Effector memory CD4-positive, alpha-beta T cell (primary cell): ENCODE data around the gene ACAP3.

Experiments used
- DNase-seq, 3 donors: peaks; one replicate each; pipeline ENCODE4 v3.0.0-alpha.2; 2020
- H3K27ac ChIP-seq: 2 replicates; pipeline ENCODE4 v1.7.0; 2013; ENCODE audit warnings: mild to moderate bottlenecking, low read length, moderate library complexity; ENCODE audit not compliant: insufficient read depth, poor library complexity, severe bottlenecking
- H3K27me3 ChIP-seq: replicated peaks from 2 replicates; pipeline ENCODE4 v1.7.0; 2013; ENCODE audit warnings: mild to moderate bottlenecking, low read length; ENCODE audit not compliant: insufficient read depth, control insufficient read depth, poor library complexity, severe bottlenecking
- H3K36me3 ChIP-seq: 2 replicates; pipeline ENCODE4 v1.7.0; 2013; ENCODE audit warnings: mild to moderate bottlenecking, low read length, moderate library complexity; ENCODE audit not compliant: control insufficient read depth, insufficient read depth
- H3K4me1 ChIP-seq: 2 replicates; pipeline ENCODE4 v1.7.0; 2013; ENCODE audit warnings: low read length, mild to moderate bottlenecking; ENCODE audit not compliant: control insufficient read depth, insufficient read depth, poor library complexity, severe bottlenecking
- H3K4me3 ChIP-seq: 2 replicates; pipeline ENCODE4 v1.7.0; 2013; ENCODE audit warnings: low read length, low read depth, mild to moderate bottlenecking; ENCODE audit not compliant: insufficient read depth, poor library complexity, severe bottlenecking
- H3K9me3 ChIP-seq: 2 replicates; pipeline ENCODE4 v1.7.0; 2013; ENCODE audit warnings: mild to moderate bottlenecking, low read length, moderate library complexity; ENCODE audit not compliant: control insufficient read depth

The ACAP3 gene

GRCh38 chr1:1344655-1345361, 37.1 kb upstream of the ACAP3 start:
- Histone ChIP-seq H3K4me3 (no peak overlapping the region), H3K27ac (no peak overlapping the region), H3K4me1 (peaks cover 17% of the 10 kb centered on the region), H3K36me3 (peaks cover 5% of the 10 kb centered on the region), H3K9me3 (no peaks in the 10 kb centered on the region), H3K27me3 (no peaks in the 10 kb centered on the region)
- DNase-seq = peak in 1 of 3 donors; percentile 29

DNA sequence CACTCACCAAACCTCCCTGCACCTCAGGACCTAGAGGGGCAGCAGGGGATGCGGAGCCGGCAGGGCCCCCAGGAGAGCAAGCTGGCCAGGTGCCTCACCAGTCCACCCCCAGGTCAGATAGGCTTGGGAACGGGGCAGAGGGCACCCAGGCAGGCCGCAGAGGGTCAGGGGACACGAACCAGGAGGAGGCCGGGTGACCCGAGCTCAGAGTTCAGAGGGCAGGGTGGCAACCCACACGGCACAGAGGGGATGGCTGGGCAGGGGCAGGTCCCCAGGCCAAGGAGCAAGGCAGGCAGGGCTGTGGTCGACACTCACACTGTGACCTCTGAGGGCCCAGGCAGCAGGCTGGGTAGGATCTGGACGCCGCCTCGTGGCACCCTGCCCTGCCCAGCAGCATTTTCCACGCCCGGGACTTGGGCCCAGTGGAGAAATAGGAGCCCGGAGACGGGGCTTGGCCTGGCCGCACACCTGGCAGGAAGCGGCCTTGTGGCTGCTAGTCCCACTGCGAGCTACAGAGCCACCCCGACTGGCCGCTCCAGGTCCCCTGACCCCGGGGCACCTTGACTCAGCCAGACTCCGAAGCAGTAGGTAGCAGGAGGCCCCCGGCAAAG, 36.2 kb upstream of the ACAP3 start:
- H3K27ac ChIP-seq = no peak overlapping the region
- no peaks in the 10 kb centered on the region for H3K27me3 ChIP-seq
- H3K9me3 ChIP-seq = no peaks in the 10 kb centered on the region
- peaks cover 9% of the 10 kb centered on the region for H3K36me3 ChIP-seq
- no peak overlapping the region for H3K4me3 ChIP-seq
- no peak for DNase-seq
- peaks cover 16% of the 10 kb centered on the region for H3K4me1 ChIP-seq

- H3K4me3 ChIP-seq = no peak overlapping the region
- H3K9me3 ChIP-seq = no peaks in the 10 kb centered on the region
- H3K27me3 ChIP-seq = no peaks in the 10 kb centered on the region
- H3K36me3 ChIP-seq = peaks cover 11% of the 10 kb centered on the region
- peaks cover 7% of the 10 kb centered on the region for H3K4me1 ChIP-seq
- H3K27ac ChIP-seq = no peak overlapping the region
- no peak for DNase-seq
Measured at GRCh38 chr1:1342584-1343115, 34.9 kb upstream of the ACAP3 start.

GRCh38 chr1:1342061-1342562, 34.4 kb upstream of the ACAP3 start:
- Histone ChIP-seq H3K27ac (no peak overlapping the region), H3K36me3 (peaks cover 11% of the 10 kb centered on the region), H3K9me3 (no peaks in the 10 kb centered on the region), H3K4me3 (no peak overlapping the region), H3K27me3 (no peaks in the 10 kb centered on the region), H3K4me1 (peaks cover 2% of the 10 kb centered on the region)
- DNase-seq = no peak

DNA sequence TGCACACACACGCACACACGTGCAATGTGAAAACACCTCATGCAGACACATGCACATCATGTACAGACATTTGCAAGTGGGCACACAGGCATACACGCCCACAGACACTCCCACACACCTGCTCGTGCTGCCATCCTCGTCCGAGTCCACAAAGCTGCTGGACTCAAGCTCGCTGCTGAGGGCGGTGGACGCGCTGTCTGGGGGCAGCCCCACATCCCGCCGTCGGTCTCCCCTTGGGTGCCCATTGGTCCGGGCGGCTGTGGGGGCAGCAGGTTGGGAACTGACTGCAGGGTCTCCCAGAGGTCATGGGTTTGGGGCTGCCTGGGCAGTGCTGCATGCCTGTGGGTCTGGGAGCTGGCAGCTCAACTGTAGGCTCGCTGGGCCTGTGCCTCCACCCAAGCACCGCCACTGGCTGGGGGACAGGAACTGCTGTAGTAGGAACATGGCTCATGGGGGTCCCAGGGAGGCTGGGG, 33.9 kb upstream of the ACAP3 start:
- no peak for DNase-seq
- Histone ChIP-seq H3K27ac (no peak overlapping the region), H3K4me3 (no peak overlapping the region), H3K4me1 (no peaks in the 10 kb centered on the region), H3K36me3 (peaks cover 11% of the 10 kb centered on the region), H3K9me3 (no peaks in the 10 kb centered on the region), H3K27me3 (no peaks in the 10 kb centered on the region)

GRCh38 chr1:1340791-1341548, 33.2 kb upstream of the ACAP3 start:
- no peak for DNase-seq
- H3K9me3 ChIP-seq = no peaks in the 10 kb centered on the region
- no peaks in the 10 kb centered on the region for H3K4me1 ChIP-seq
- no peaks in the 10 kb centered on the region for H3K27me3 ChIP-seq
- peaks cover 11% of the 10 kb centered on the region for H3K36me3 ChIP-seq
- H3K27ac ChIP-seq = no peak overlapping the region
- H3K4me3 ChIP-seq = no peak overlapping the region

GRCh38 chr1:1340185-1340584, 32.5 kb upstream of the ACAP3 start:
- Histone ChIP-seq H3K4me1 (no peaks in the 10 kb centered on the region), H3K36me3 (peaks cover 11% of the 10 kb centered on the region), H3K27ac (no peak overlapping the region), H3K9me3 (no peaks in the 10 kb centered on the region), H3K27me3 (no peaks in the 10 kb centered on the region), H3K4me3 (no peak overlapping the region)
- DNase-seq = no peak

DNA sequence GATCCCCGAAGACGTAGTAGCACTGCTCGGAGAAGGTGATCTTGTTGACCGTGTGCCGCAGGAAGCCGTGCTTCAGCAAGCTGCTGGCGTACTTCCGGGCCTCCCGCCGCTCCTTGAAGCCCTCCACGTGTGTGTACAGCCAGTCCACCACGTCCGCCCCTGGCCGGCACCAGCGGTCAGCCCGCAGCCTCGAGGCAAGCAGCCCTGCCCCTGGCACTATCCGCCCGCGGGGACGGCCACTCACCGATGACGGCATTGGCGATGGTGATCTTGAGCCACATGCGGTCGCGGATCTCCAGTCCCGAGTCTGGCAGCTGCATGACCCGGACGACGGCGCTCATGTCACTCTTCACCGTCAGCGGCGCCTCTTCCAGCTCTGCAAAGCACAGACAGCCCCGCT, 30.5 kb upstream of the ACAP3 start:
- Histone ChIP-seq H3K4me3 (no peak overlapping the region), H3K36me3 (peaks cover 11% of the 10 kb centered on the region), H3K27me3 (no peaks in the 10 kb centered on the region), H3K27ac (no peak overlapping the region), H3K4me1 (no peaks in the 10 kb centered on the region), H3K9me3 (no peaks in the 10 kb centered on the region)
- no peak for DNase-seq

GRCh38 chr1:1337793-1338147, 30.0 kb upstream of the ACAP3 start:
- H3K4me3 ChIP-seq = no peak overlapping the region
- H3K9me3 ChIP-seq = no peaks in the 10 kb centered on the region
- H3K4me1 ChIP-seq = no peaks in the 10 kb centered on the region
- peak in 1 of 3 donors; percentile 9 for DNase-seq
- H3K27me3 ChIP-seq = no peaks in the 10 kb centered on the region
- H3K36me3 ChIP-seq = peaks cover 11% of the 10 kb centered on the region
- H3K27ac ChIP-seq = no peak overlapping the region
